ENCODE results near the gene FCN3.

The FCN3 gene

GRCh38 chr1:27335506-27336422, 38.9 kb downstream of the FCN3 start:
- no peak for DNase-seq

GRCh38 chr1:27333717-27334279, 40.8 kb downstream of the FCN3 start:
- no peak for DNase-seq

DNA sequence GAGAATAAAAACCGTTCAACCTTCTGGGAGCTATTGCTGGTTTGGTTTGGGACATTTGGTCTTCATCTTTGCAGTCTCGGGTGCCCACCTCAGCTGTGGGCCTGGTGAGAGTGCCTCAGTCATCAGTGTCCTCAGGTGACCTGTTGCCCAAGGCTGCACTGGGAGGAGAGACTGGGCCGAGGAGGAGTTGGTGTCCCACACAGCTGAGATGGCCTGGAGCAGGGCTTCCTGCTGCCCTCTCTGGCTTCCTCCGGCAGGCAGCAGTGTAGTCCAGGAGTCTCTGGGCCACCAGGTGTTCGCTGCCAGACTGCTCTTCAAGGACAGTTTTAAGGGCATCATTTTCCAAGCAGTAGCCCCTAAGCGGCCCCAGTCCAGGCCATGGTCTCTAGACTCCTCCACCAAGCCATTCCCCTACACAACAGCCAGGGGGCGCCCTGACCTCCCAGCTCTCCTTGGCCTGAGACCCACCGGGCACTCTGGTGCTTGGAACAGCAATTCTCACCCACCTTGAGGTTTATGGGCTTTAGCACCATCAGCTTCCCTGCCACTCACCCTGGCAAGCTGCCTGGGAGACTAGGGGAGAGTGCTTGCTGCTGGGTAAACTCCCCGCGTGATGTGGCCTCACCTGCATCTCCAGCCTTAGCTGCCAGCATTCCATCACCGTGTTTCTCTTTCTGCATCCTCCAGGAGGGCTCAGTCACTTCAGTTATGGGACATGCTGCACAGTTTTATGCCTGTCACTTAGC, 41.9 kb downstream of the FCN3 start:
- peak; percentile 68 for DNase-seq

DNA sequence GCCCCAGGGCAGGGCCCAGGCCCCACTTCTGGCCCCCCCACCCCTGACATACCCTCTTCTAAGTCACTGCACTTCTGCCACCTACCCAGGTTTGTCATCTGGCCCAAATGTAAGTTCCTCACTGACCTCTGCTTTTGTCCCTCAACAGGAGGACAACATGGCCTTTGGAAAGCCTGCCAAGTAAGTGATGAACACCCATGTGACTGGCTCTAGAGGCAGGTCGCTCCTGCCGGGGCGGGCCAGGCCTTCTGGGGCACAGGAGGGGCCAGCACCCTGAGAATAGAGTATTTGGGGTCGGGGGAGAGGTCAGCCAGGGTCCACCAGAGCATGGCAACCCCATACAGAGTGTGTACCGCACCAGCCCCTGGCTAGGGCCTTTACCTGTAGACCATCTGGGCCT, 42.7 kb downstream of the FCN3 start:
- DNase-seq, result no peak

DNA sequence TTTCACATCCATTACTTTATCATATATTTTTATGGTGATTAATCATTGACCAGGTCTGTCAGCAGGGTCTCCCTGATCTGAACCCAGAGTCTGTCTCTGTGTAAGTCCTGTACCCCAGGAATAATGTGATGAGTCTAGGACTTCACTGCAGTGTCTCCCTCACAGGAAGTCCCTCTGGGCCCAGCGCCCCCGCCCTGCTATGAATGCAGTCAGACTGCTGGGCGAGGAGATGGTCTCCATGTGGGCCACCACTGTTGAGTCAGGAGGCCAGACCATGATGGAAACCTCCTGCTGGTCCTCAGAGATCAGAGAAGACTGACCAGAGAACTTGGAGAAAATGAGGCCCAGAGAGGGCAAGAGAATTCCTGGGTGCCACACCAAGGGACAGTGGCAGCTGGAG, 43.2 kb downstream of the FCN3 start:
- no peak for DNase-seq

GRCh38 chr1:27330786-27331185, 43.8 kb downstream of the FCN3 start:
- no peak for DNase-seq

- DNase-seq, result no peak
These were observed 46.7 kb downstream of the FCN3 start for GRCh38 chr1:27327964-27328363.

DNA sequence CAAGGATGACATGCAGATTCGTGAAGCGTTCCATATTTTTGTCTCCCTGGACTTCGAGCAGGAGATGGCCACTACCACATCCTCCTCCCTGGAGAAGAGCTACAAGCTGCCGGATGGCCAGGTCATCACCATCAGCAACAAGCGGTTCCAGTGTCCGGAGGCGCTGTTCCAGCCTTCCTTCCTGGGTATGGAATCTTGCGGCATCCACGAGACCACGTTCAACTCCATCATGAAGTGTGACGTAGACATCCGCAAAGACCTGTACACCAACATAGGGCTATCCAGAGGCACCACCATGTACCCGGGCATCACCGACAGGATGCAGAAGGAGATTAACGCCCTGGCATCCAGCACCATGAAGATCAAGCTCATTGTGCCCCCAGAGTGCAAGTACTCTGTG, 49.3 kb downstream of the FCN3 start:
- no peak for DNase-seq

GRCh38 chr1:27322569-27323240, 51.9 kb downstream of the FCN3 start:
- no peak for DNase-seq

- DNase-seq, result peak; percentile 98
These were observed 52.6 kb downstream of the FCN3 start, which contains the start of gene TMEM222 for GRCh38 chr1:27321813-27322568. Gene TMEM222, plus strand, starts transcription at chr1:27322163. Its CDS starts 35 bp downstream, at chr1:27322198.

All from eye (tissue), 1 donor.